HCT116 (cell line): Measurements from ENCODE around the gene APBB2. TPM values are rescaled to one million over a fixed set of nuclear protein-coding genes. Genes with fewer than 3 reads are reported as not detected.

ENCODE experiments used
- ATAC-seq: fragments of 200-7000 bp; cut with Tn5 transposase; 2 replicates; pipeline ENCODE4 v1.9.1; 2020; ENCODE audit warnings: mild to moderate bottlenecking, moderate library complexity
- BruUV-seq: library from RNA; stranded (reverse); fragments of 400-500 nt; replicated peaks from 2 replicates; lab custom pipeline; 2021; lab: Mats Ljungman, UMichigan
- CTCF ChIA-PET: fragments of 300-600 bp; sonication (Branson Sonifier 250); formaldehyde crosslinking; loops from one replicate; lab custom pipeline; 2021; ENCODE audit warnings: antibody characterized with exemption; lab: Charles Lee
- POLR2A ChIA-PET: fragments of 300-600, 350-600 bp; sonication (Branson Sonifier 250); formaldehyde crosslinking; loops from one replicate; lab custom pipeline; 2021; ENCODE audit warnings: antibody characterized with exemption; lab: Charles Lee
- RAD21 ChIA-PET, 2 experiments: fragments of 300-600 bp; sonication (Branson Sonifier 250); formaldehyde crosslinking; loops; one replicate each; lab custom pipeline; 2023; ENCODE audit warnings: low total read pairs in 2 of 2; ENCODE audit not compliant: uncharacterized antibody in 2 of 2, unreplicated experiment in 2 of 2, low non-redundant PET in 1 of 2; lab: Charles Lee
- DNase-seq: peaks from one replicate; pipeline ENCODE4 v3.0.0-alpha.2; 2010; ENCODE audit warnings: low read depth, low spot score
- H2AFZ ChIP-seq: fragments of 200-600 bp; shearing (Covaris generic), sonication (generic); 2 replicates; pipeline ENCODE4 v1.6.1; 2017; ENCODE audit warnings: low read depth, mixed run types, mixed read lengths, antibody characterized with exemption, low read length; ENCODE audit not compliant: poor library complexity, severe bottlenecking
- H3K27ac ChIP-seq: 2 replicates; pipeline ENCODE4 v1.5.1; 2012; ENCODE audit warnings: low read depth, low read length
- H3K27me3 ChIP-seq: fragments of 200-600 bp; sonication (generic); 2 replicates; pipeline ENCODE4 v1.6.1; 2016; ENCODE audit warnings: mixed run types, low read length, mixed read lengths; ENCODE audit not compliant: insufficient read depth
- H3K36me3 ChIP-seq, 2 experiments: fragments of 200-500 bp in 1 of 2; fragments of 200-600 bp in 1 of 2; sonication (Bioruptor generic) in 1 of 2; sonication (generic) in 1 of 2; 2 replicates each; pipeline versions ENCODE4 v1.5.1 to v1.6.1; 2014 to 2016; ENCODE audit warnings: low read length in 2 of 2, inconsistent platforms in 1 of 2, mixed read lengths in 1 of 2, mixed run types in 1 of 2; ENCODE audit not compliant: insufficient read depth in 2 of 2, control insufficient read depth in 1 of 2
- H3K4me1 ChIP-seq, 2 experiments: fragments of 200-600 bp in 1 of 2; sonication (generic) in 1 of 2; 2 replicates each; pipeline versions ENCODE4 v1.5.1 to v1.6.1; 2012 to 2017; ENCODE audit warnings: low read length in 2 of 2, inconsistent platforms in 1 of 2, mild to moderate bottlenecking in 1 of 2, mixed read lengths in 1 of 2, mixed run types in 1 of 2, moderate library complexity in 1 of 2; ENCODE audit not compliant: insufficient read depth in 2 of 2, control insufficient read depth in 1 of 2
- H3K4me2 ChIP-seq: fragments of 200-600 bp; sonication (generic); 2 replicates; pipeline ENCODE4 v1.6.1; 2017; ENCODE audit warnings: mixed run types, low read length, mixed read lengths
- H3K4me3 ChIP-seq, 2 experiments: fragments of 200-600 bp in 1 of 2; sonication (generic) in 1 of 2; replicated peaks in 1 of 2; 2 replicates each; pipeline ENCODE4 v1.5.1; 2011 to 2016; ENCODE audit warnings: low read length in 2 of 2, control low read depth in 1 of 2, low read depth in 1 of 2, mild to moderate bottlenecking in 1 of 2, mixed read lengths in 1 of 2, mixed run types in 1 of 2
- H3K79me2 ChIP-seq: fragments of 200-600 bp; sonication (generic); 2 replicates; pipeline ENCODE4 v1.6.1; 2017; ENCODE audit warnings: mild to moderate bottlenecking, mixed run types, low read length, moderate library complexity, mixed read lengths; ENCODE audit not compliant: insufficient read depth
- H3K9ac ChIP-seq: fragments of 200-600 bp; sonication (generic); 2 replicates; pipeline ENCODE4 v1.6.1; 2016; ENCODE audit warnings: low read length, mixed read lengths
- H3K9me2 ChIP-seq: fragments of 200-600 bp; sonication (generic), shearing (Covaris generic); 2 replicates; pipeline ENCODE4 v1.6.1; 2017; ENCODE audit warnings: mixed run types, mild to moderate bottlenecking, moderate library complexity; ENCODE audit not compliant: insufficient read depth
- H3K9me3 ChIP-seq, 2 experiments: fragments of 200-500 bp in 1 of 2; fragments of 200-600 bp in 1 of 2; sonication (Bioruptor generic) in 1 of 2; sonication (generic) in 1 of 2; 2 replicates each; pipeline ENCODE4 v1.6.1; 2014 to 2017; ENCODE audit warnings: low read length in 2 of 2, mixed read lengths in 2 of 2, inconsistent platforms in 1 of 2, low read depth in 1 of 2, mild to moderate bottlenecking in 1 of 2, mixed run types in 1 of 2, moderate library complexity in 1 of 2; ENCODE audit not compliant: control insufficient read depth in 1 of 2, insufficient read depth in 1 of 2
- H4K20me1 ChIP-seq: fragments of 200-600 bp; sonication (generic), shearing (Covaris generic); 2 replicates; pipeline ENCODE4 v1.6.1; 2017; ENCODE audit warnings: mixed run types, mild to moderate bottlenecking, moderate library complexity; ENCODE audit not compliant: insufficient read depth
- ATF3 ChIP-seq: IDR thresholded peaks from 2 replicates; pipeline ENCODE4 v1.6.1; 2012
- EGR1 ChIP-seq: IDR thresholded peaks from 2 replicates; pipeline ENCODE4 v1.6.1; 2012; ENCODE audit warnings: low read depth
- ELF1 ChIP-seq: IDR thresholded peaks from 2 replicates; pipeline ENCODE4 v1.6.1; 2012; ENCODE audit warnings: low read depth, borderline replicate concordance
- EZH2phosphoT487 ChIP-seq: fragments of 200-600 bp; IDR thresholded peaks from 2 replicates; pipeline ENCODE4 v1.6.1; 2018; ENCODE audit warnings: antibody characterized with exemption, borderline replicate concordance
- FOSL1 ChIP-seq: IDR thresholded peaks from 2 replicates; pipeline ENCODE4 v1.6.1; 2012; ENCODE audit warnings: low read depth
- POLR2AphosphoS5 ChIP-seq: IDR thresholded peaks from 2 replicates; pipeline ENCODE4 v1.6.1; 2011; ENCODE audit warnings: mild to moderate bottlenecking, low read depth, low read length, moderate library complexity
- REST ChIP-seq: IDR thresholded peaks from 2 replicates; pipeline ENCODE4 v1.6.1; 2012; ENCODE audit warnings: low read depth
- SIN3A ChIP-seq: IDR thresholded peaks from 2 replicates; pipeline ENCODE4 v1.6.1; 2012; ENCODE audit warnings: low read depth
- ZNF274 ChIP-seq: fragments of 200-500 bp; sonication (Bioruptor generic); IDR thresholded peaks from 2 replicates; pipeline ENCODE4 v1.6.1; 2014; ENCODE audit warnings: mild to moderate bottlenecking, low read depth, low read length, inconsistent platforms
- intact Hi-C: fragments of 100-400 bp; cut with micrococcal nuclease; formaldehyde crosslinking; loops from 2 replicates; pipeline ENCODE4 v1.10.0; 2022
- total RNA-seq: library from RNA; stranded (reverse); gene quantifications from one replicate; pipeline ENCODE4 v1.2.1, GENCODE V29; 2021; ENCODE audit not compliant: unreplicated experiment

Gene APBB2
- total RNA-seq, 1 experiment from 2014 or later = 72.5 TPM

- TF ChIP-seq ELF1 (no peak), EGR1 (no peak), ATF3 (no peak), POLR2AphosphoS5 (no peak), ZNF274 (no peak), FOSL1 (no peak)
- H3K9ac ChIP-seq = no peak overlapping the region
- no peaks in the 10 kb centered on the region for H3K9me2 ChIP-seq
- ChIA-PET CTCF (no interaction called here), POLR2A (interaction anchor here (0.9 kb wide), 1 partner anchor 11 kb away, joined by 3 read pairs; no protein-coding TSS in a partner anchor), RAD21 (no interaction called here)
- H3K4me3 ChIP-seq = no peak overlapping the region
- BruUV-seq = no TSS peak
- intact Hi-C loops = no loop called here
- no peak overlapping the region for H3K4me2 ChIP-seq
- H3K36me3 ChIP-seq = no peaks in the 10 kb centered on the region
- no peak overlapping the region for H3K27ac ChIP-seq
- H4K20me1 ChIP-seq = 0 out of 2 replicates have a peak, but pooled peaks cover 3% of the 10 kb centered on the region
- no peaks in the 10 kb centered on the region for H3K27me3 ChIP-seq
- ATAC-seq = no peak
- DNase-seq = no peak
- peaks cover 0 to 4% of the 10 kb centered on the region in 2 experiments; a peak in 1 of 4 replicates for H3K9me3 ChIP-seq
- H3K4me1 ChIP-seq = peaks cover 0 to 7% of the 10 kb centered on the region in 2 experiments; a peak in 1 of 4 replicates
- H2AFZ ChIP-seq = no peak overlapping the region
- H3K79me2 ChIP-seq = peaks cover 84% of the 10 kb centered on the region
These were observed 132.5 kb downstream of the APBB2 start for GRCh38 chr4:41081847-41082246.

- ChIA-PET POLR2A (no interaction called here), RAD21 (no interaction called here), CTCF (no interaction called here)
- no peak overlapping the region for H3K4me3 ChIP-seq
- no peaks in the 10 kb centered on the region for H3K9me3 ChIP-seq
- TF ChIP-seq EGR1 (no peak), EZH2phosphoT487 (no peak), SIN3A (no peak), REST (no peak), ELF1 (no peak), ATF3 (no peak)
- no peak overlapping the region for H2AFZ ChIP-seq
- 0 out of 2 replicates have a peak, but pooled peaks cover 3% of the 10 kb centered on the region for H4K20me1 ChIP-seq
- H3K36me3 ChIP-seq = no peaks in the 10 kb centered on the region
- no peaks in the 10 kb centered on the region for H3K9me2 ChIP-seq
- DNase-seq = no peak
- intact Hi-C loops = no loop called here
- H3K27me3 ChIP-seq = no peaks in the 10 kb centered on the region
- ATAC-seq = no peak
- no peak overlapping the region for H3K4me2 ChIP-seq
- H3K27ac ChIP-seq = no peak overlapping the region
- no TSS peak for BruUV-seq
- H3K4me1 ChIP-seq = peaks cover 0 to 10% of the 10 kb centered on the region in 2 experiments; a peak in 1 of 4 replicates
- H3K79me2 ChIP-seq = peaks cover 85% of the 10 kb centered on the region
- H3K9ac ChIP-seq = no peak overlapping the region
These were observed 133.4 kb downstream of the APBB2 start for GRCh38 chr4:41080976-41081375.
